Heart left ventricle (tissue), 16 donors: Measurements from ENCODE around the gene IL19. TPM values are rescaled to one million over a fixed set of nuclear protein-coding genes. Genes with fewer than 3 reads are reported as not detected.

Source experiments
- ATAC-seq, 4 donors: fragments of 200-7000 bp; cut with Tn5 transposase; one replicate each; pipeline ENCODE4 v1.9.1; 2020 to 2022; ENCODE audit warnings: moderate library complexity in 4 of 4, mild to moderate bottlenecking in 3 of 4, moderate number of reproducible peaks in 1 of 4
- DNase-seq, 5 donors: peaks; one replicate each; pipeline ENCODE4 v3.0.0-alpha.2; 2020
- H3K27ac ChIP-seq, 12 donors: fragments of 200-600 bp; sonication (generic) in 4 of 12; one replicate each; pipeline versions ENCODE4 v1.5.0 to v1.8.0; 2016 to 2022; ENCODE audit warnings: mild to moderate bottlenecking in 2 of 12
- H3K27me3 ChIP-seq, 9 donors: fragments of 200-600 bp; sonication (generic) in 2 of 9; one replicate each; pipeline versions ENCODE4 v1.5.1 to v1.8.0; 2016 to 2022; ENCODE audit warnings: mild to moderate bottlenecking in 3 of 9
- H3K36me3 ChIP-seq, 9 donors: fragments of 200-600 bp; sonication (generic) in 2 of 9; one replicate each; pipeline versions ENCODE4 v1.5.0 to v1.8.0; 2018 to 2022; ENCODE audit warnings: mild to moderate bottlenecking in 2 of 9
- H3K4me1 ChIP-seq, 12 donors: fragments of 200-600 bp; sonication (generic) in 4 of 12; one replicate each; pipeline versions ENCODE4 v1.5.0 to v1.8.0; 2016 to 2022; ENCODE audit warnings: mild to moderate bottlenecking in 3 of 12
- H3K4me3 ChIP-seq, 12 donors: fragments of 200-600 bp; sonication (generic) in 4 of 12; one replicate each; pipeline versions ENCODE4 v1.5.0 to v1.8.0; 2017 to 2022; ENCODE audit warnings: mild to moderate bottlenecking in 9 of 12, moderate library complexity in 4 of 12
- H3K9me3 ChIP-seq, 12 donors: fragments of 200-600 bp; sonication (generic) in 4 of 12; one replicate each; pipeline versions ENCODE4 v1.5.0 to v1.8.0; 2016 to 2022; ENCODE audit warnings: mild to moderate bottlenecking in 1 of 12
- CTCF ChIP-seq, 12 donors: fragments of 200-600 bp; sonication (generic) in 4 of 12; IDR thresholded peaks; one replicate each; pipeline versions ENCODE4 v1.5.0 to v1.8.0; 2018 to 2022; ENCODE audit warnings: antibody characterized with exemption in 12 of 12, mild to moderate bottlenecking in 5 of 12
- POLR2A ChIP-seq, 2 donors: fragments of 450-650 bp; IDR thresholded peaks; one replicate each; pipeline ENCODE4 v1.6.1; 2017; ENCODE audit warnings: antibody characterized with exemption in 2 of 2, mild to moderate bottlenecking in 2 of 2, moderate library complexity in 2 of 2
- WGBS, 4 donors: extraction: QIAGEN DNeasy Blood & Tissue Kit in 2 of 4; methylation state at CpG; one replicate each; pipeline versions ENCODE4 v1.1.5 to v1.1.7; 2013 to 2018; 5-methylcytosine and 5-hydroxymethylcytosine counted together
- intact Hi-C, 10 donors: fragments of 100-400 bp; cut with DNase I; formaldehyde crosslinking; loops; one replicate each; pipeline versions ENCODE4 v1.11.1 to v1.14.2; 2022
- polyA plus RNA-seq, 2 donors: library from polyadenylated mRNA; stranded (reverse); fragments of 200-250 nt; gene quantifications; one replicate each; pipeline ENCODE4 v1.2.3, GENCODE V29; 2013
- total RNA-seq, 9 donors: library from RNA; depleted of rRNA in 2 of 9; stranded (reverse); fragments of >200 nt in 2 of 9; fragmentation: NEBNext Ultra II Directional in 3 of 9; extraction: Animal tissue kit (Norgen Biotek cat#: 25700) in 3 of 9; gene quantifications; one replicate each; pipeline versions ENCODE4 v1.1.0 to v1.2.4, GENCODE V29; 2016 to 2023
- donor health status: ischemic (EF 13 %, LVEDD 7.1; RV severe dilation, severe dysfunction).
- donor health status: healthy with polysubstance abuse.
- donor health status: DM: no; HTN: yes; CAD: no.
- donor health status: DM: no; HTN: no; CAD: no.
- donor health status: ischemic (EF 25% LVEDD 6.9; RV normal size, moderate dysfunction).
- donor health status: ischemic (EF 25% LVEDD 5.7; RV mildly dilated, moderate dysfunction).
- donor health status: healthy.
- donor health status: DM: yes; HTN: yes; CAD: no.
- donor health status: ischemic (EF 35%, LVEDD 5.7; RV mildly dilated, moderate dysfunction).
- donor health status: nonischemic (EF 11% LVEDD 7.7; RV severe dilation, severe dysfunction).
- donor health status: DM: yes; HTN: yes; CAD: no.
- donor health status: PGD.
- donor health status: ischemic (EF 29% LVEDD 5.4; RV normal size, mild dysfunction).
- donor health status: nonischemic (EF 23%, LVEDD 6.1; RV moderate dilation, normal function).

IL19 gene
- total and polyA plus RNA-seq, 11 donors, result not detected

- Histone ChIP-seq H3K4me3 (no peak overlapping the region), H3K4me1 (peaks cover 0 to 19% (median 0%) of the 10 kb centered on the region in 12 donors), H3K9me3 (no peaks in the 10 kb centered on the region), H3K27ac (no peak overlapping the region), H3K36me3 (no peaks in the 10 kb centered on the region), H3K27me3 (no peaks in the 10 kb centered on the region)
- TF ChIP-seq CTCF (IDR thresholded peaks at IDR 0.05) (no peak), POLR2A (IDR thresholded peaks at IDR 0.05) (no peak)
- WGBS, 4 donors, result 84 to 92% (median 88%) methylated on average over 13 to 16 of the region's 16 CpGs
- ATAC-seq (no peak), DNase-seq (no peak)
- intact Hi-C loops, result no loop called here
Observed at GRCh38 chr1:206792939-206793607, 22.5 kb downstream of the IL19 start.

- ATAC-seq, result no peak
- WGBS, 4 donors, result 61 to 82% (median 73%) methylated on average over 7 of the region's 7 CpGs
Observed at GRCh38 chr1:206793620-206794019, 23.0 kb downstream of the IL19 start.

DNA sequence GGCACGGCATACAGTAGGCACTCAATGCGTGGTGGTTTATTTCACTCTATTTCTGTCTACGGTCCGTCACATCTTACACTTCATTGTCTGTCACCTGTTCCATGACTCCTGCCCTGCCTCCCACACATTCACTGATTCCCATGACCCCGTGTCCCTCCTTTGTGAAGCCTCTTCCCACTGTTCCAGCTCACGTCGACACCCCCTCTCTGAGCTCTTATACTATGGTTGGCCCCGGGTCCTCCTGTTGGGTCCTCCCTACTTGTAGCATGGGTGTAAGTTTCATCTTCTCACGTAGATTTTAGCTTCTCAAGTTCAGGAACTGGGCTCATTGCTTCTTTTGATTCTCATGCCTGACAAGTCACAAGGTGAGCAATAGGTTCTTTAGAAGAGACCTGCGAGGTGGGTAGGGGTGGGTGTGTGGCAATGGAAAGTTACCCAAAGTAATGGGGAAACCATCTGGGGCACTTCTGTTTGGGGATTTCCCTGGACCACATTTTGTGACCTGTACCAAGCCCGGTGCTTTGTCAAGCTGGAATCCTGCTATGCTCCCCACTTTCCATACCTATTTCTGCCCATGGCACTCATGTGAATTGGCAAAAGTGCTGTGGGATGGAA lies 23.8 kb downstream of the IL19 start:
- ATAC-seq, result no peak
- Histone ChIP-seq H3K36me3 (no peaks in the 10 kb centered on the region), H3K27ac (no peak overlapping the region), H3K27me3 (no peaks in the 10 kb centered on the region), H3K4me3 (no peak overlapping the region), H3K4me1 (peaks cover 0 to 23% (median 0%) of the 10 kb centered on the region in 12 donors), H3K9me3 (no peaks in the 10 kb centered on the region)
- 89 to 93% (median 91%) methylated on average over 11 of the region's 11 CpGs for WGBS, 4 donors
- TF ChIP-seq CTCF (IDR thresholded peaks at IDR 0.05), result no peak
- TF ChIP-seq POLR2A (IDR thresholded peaks at IDR 0.05), result no peak
- no peak for DNase-seq
- intact Hi-C loops, result no loop called here

More at GRCh38 chr1:206793620-206794019, 23.0 kb downstream of the IL19 start:
- no peak overlapping the region for H3K4me3 ChIP-seq
- peaks cover 0 to 23% (median 0%) of the 10 kb centered on the region in 12 donors for H3K4me1 ChIP-seq
- no peak overlapping the region for H3K27ac ChIP-seq
- DNase-seq, result no peak
- no peaks in the 10 kb centered on the region for H3K36me3 ChIP-seq
- TF ChIP-seq CTCF (IDR thresholded peaks at IDR 0.05) (no peak), POLR2A (IDR thresholded peaks at IDR 0.05) (no peak)
- H3K27me3 ChIP-seq, result no peaks in the 10 kb centered on the region
- intact Hi-C loops, result no loop called here
- no peaks in the 10 kb centered on the region for H3K9me3 ChIP-seq

DNA sequence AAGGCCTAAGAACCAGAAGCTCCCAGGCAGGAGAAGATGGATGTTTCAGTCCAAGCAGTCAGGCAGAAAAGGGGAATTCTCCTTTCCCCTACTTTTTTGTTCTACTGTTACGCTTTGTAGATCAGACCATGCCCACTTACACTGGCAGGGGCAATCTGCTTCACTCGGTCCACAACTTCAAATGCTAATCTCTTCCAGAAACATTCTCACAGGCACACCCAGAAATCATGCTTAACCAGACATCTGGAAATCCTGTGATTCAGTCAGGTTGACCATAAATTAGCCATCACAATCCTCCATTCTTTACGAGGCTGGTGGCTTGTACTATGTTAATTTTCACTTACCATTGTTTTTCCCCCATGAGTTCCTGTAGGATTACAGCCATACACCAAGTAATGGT lies 25.5 kb downstream of the IL19 start:
- no peaks in the 10 kb centered on the region for H3K27me3 ChIP-seq
- no peak overlapping the region for H3K4me3 ChIP-seq
- DNase-seq (no peak), ATAC-seq (no peak)
- H3K36me3 ChIP-seq, result no peaks in the 10 kb centered on the region
- no peak overlapping the region for H3K27ac ChIP-seq
- H3K4me1 ChIP-seq, result peaks cover 0 to 23% (median 0%) of the 10 kb centered on the region in 12 donors
- H3K9me3 ChIP-seq, result no peaks in the 10 kb centered on the region
- 86 to 93% (median 91%) methylated on average over 3 of the region's 3 CpGs for WGBS, 4 donors
- intact Hi-C loops, result no loop called here
- TF ChIP-seq POLR2A (IDR thresholded peaks at IDR 0.05) (no peak), CTCF (IDR thresholded peaks at IDR 0.05) (no peak)
